HCT116 (cell line): Measurements from ENCODE around the gene MAP2K2.
"Not testable (repeated sequence)": the region's sequence is repeated elsewhere in the genome, so short reads cannot be mapped to it uniquely, and the experiment has no call there.

Experiments used
- ELF1 ChIP-seq: IDR thresholded peaks from 2 replicates; pipeline ENCODE4 v1.6.1; 2012; ENCODE audit warnings: low read depth, borderline replicate concordance
- EZH2 ChIP-seq: fragments of 200-600 bp; sonication (generic); IDR thresholded peaks from 2 replicates; pipeline ENCODE4 v1.6.1; 2017; ENCODE audit warnings: antibody characterized with exemption, mixed run types
- POLR2A ChIP-seq: IDR thresholded peaks from 2 replicates; pipeline ENCODE4 v1.7.0; 2011; ENCODE audit warnings: borderline replicate concordance; ENCODE audit not compliant: insufficient read depth, insufficient read length; ENCODE audit errors: extremely low read depth
- RAD21 ChIP-seq: IDR thresholded peaks from 2 replicates; pipeline ENCODE4 v1.6.1; 2012; ENCODE audit warnings: low read depth, mild to moderate bottlenecking
- SP1 ChIP-seq: IDR thresholded peaks from 2 replicates; pipeline ENCODE4 v1.6.1; 2012; ENCODE audit warnings: low read depth
- ZNF274 ChIP-seq: fragments of 200-500 bp; sonication (Bioruptor generic); IDR thresholded peaks from 2 replicates; pipeline ENCODE4 v1.6.1; 2014; ENCODE audit warnings: mild to moderate bottlenecking, low read depth, low read length, inconsistent platforms
- TF ChIP-seq, protein P1 (sequence below): IDR thresholded peaks from 2 replicates; pipeline ENCODE4 v1.6.1; 2012; ENCODE audit warnings: low read depth
- TF ChIP-seq, protein P2 (sequence below), 3 experiments: fragments of 200-600 bp in 1 of 3; sonication (generic) in 1 of 3; IDR thresholded peaks in 2 of 3; conservative IDR thresholded peaks in 1 of 3; 2 replicates each; pipeline ENCODE4 v1.5.1; 2012 to 2017; ENCODE audit warnings: low read depth in 2 of 3, low read length in 2 of 3, antibody characterized with exemption in 1 of 3, borderline replicate concordance in 1 of 3, control low read depth in 1 of 3, mild to moderate bottlenecking in 1 of 3, mixed read lengths in 1 of 3, mixed run types in 1 of 3, moderate library complexity in 1 of 3; ENCODE audit not compliant: insufficient read depth in 1 of 3

DNA sequence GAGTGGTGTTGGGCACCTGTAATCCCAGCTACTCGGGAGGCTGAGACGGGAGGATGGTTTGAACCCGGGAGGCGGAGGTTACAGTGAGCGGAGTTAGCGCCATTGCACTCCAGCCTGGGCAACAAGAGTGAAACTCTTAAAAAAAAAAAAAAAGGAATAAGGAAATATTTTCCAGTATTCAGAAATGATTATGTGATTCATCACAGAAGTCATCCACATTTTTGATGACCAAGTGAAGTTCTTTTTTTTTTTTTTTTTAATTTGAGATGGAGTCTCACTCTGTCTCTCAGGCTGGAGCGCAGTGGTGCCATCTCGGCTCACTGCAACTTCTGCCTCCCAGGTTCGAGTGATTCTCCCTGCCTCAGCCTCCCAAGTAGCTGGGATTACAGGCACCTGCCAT, 11.5 kb upstream of the MAP2K2 start:
- not testable (repeated sequence) for TF ChIP-seq POLR2A, EZH2, RAD21, SP1, ELF1, ZNF274
- TF ChIP-seq, protein P1, sequence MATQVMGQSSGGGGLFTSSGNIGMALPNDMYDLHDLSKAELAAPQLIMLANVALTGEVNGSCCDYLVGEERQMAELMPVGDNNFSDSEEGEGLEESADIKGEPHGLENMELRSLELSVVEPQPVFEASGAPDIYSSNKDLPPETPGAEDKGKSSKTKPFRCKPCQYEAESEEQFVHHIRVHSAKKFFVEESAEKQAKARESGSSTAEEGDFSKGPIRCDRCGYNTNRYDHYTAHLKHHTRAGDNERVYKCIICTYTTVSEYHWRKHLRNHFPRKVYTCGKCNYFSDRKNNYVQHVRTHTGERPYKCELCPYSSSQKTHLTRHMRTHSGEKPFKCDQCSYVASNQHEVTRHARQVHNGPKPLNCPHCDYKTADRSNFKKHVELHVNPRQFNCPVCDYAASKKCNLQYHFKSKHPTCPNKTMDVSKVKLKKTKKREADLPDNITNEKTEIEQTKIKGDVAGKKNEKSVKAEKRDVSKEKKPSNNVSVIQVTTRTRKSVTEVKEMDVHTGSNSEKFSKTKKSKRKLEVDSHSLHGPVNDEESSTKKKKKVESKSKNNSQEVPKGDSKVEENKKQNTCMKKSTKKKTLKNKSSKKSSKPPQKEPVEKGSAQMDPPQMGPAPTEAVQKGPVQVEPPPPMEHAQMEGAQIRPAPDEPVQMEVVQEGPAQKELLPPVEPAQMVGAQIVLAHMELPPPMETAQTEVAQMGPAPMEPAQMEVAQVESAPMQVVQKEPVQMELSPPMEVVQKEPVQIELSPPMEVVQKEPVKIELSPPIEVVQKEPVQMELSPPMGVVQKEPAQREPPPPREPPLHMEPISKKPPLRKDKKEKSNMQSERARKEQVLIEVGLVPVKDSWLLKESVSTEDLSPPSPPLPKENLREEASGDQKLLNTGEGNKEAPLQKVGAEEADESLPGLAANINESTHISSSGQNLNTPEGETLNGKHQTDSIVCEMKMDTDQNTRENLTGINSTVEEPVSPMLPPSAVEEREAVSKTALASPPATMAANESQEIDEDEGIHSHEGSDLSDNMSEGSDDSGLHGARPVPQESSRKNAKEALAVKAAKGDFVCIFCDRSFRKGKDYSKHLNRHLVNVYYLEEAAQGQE: not testable (repeated sequence)
- TF ChIP-seq, protein P2, sequence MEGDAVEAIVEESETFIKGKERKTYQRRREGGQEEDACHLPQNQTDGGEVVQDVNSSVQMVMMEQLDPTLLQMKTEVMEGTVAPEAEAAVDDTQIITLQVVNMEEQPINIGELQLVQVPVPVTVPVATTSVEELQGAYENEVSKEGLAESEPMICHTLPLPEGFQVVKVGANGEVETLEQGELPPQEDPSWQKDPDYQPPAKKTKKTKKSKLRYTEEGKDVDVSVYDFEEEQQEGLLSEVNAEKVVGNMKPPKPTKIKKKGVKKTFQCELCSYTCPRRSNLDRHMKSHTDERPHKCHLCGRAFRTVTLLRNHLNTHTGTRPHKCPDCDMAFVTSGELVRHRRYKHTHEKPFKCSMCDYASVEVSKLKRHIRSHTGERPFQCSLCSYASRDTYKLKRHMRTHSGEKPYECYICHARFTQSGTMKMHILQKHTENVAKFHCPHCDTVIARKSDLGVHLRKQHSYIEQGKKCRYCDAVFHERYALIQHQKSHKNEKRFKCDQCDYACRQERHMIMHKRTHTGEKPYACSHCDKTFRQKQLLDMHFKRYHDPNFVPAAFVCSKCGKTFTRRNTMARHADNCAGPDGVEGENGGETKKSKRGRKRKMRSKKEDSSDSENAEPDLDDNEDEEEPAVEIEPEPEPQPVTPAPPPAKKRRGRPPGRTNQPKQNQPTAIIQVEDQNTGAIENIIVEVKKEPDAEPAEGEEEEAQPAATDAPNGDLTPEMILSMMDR (IDR thresholded peaks at IDR 0.05 in 2 of 3, conservative IDR thresholded peaks at IDR 0.05 in 1 of 3; ENCODE audit: borderline replicate concordance in 1 of 3, insufficient read depth in 1 of 3, low read depth in 2 of 3, low read length in 2 of 3): not testable (repeated sequence)
